GM10266 (cell line): ENCODE measurements around the gene CLSTN2.

Source experiments
- DNase-seq: peaks from one replicate; pipeline ENCODE4 v3.0.0; 2012; ENCODE audit errors: extremely low spot score
- CTCF ChIP-seq: IDR thresholded peaks from 2 replicates; pipeline ENCODE4 v1.5.1; 2012; ENCODE audit warnings: mild to moderate bottlenecking, low read depth; ENCODE audit not compliant: control insufficient read depth, insufficient read depth; ENCODE audit errors: missing control alignments

Gene CLSTN2

GRCh38 chr3:140465988-140466387, 531.0 kb downstream of the CLSTN2 start:
- no peak for TF ChIP-seq CTCF
- DNase-seq, result no peak

- no peak for DNase-seq
- no peak for TF ChIP-seq CTCF
These were observed 531.5 kb downstream of the CLSTN2 start for GRCh38 chr3:140466535-140466934.

- TF ChIP-seq CTCF, result no peak
- DNase-seq, result no peak
These were observed 532.2 kb downstream of the CLSTN2 start for GRCh38 chr3:140467104-140467577.

- no peak for DNase-seq
- no peak for TF ChIP-seq CTCF
These were observed 532.9 kb downstream of the CLSTN2 start for GRCh38 chr3:140467796-140468315.

GRCh38 chr3:140468407-140468806, 533.4 kb downstream of the CLSTN2 start:
- no peak for TF ChIP-seq CTCF
- no peak for DNase-seq

- no peak for DNase-seq
- TF ChIP-seq CTCF, result no peak
These were observed 534.5 kb downstream of the CLSTN2 start for GRCh38 chr3:140469491-140469890.

- TF ChIP-seq CTCF, result no peak
- DNase-seq, result no peak
These were observed 535.2 kb downstream of the CLSTN2 start for GRCh38 chr3:140470211-140470610.
